HTERT RPE-1 (cell line): ENCODE data around the gene SLC6A11.

Experiments used
- in situ Hi-C: fragments of 300-500 bp; cut with MboI; formaldehyde crosslinking; loops from 4 replicates; pipeline ENCODE4 v1.14.3; 2020; ENCODE audit warnings: low sequenced_read_pairs

The SLC6A11 gene

GRCh38 chr3:10949197-10949596 is 133.2 kb downstream of the SLC6A11 start:
- in situ Hi-C loops, result no loop called here

GRCh38 chr3:10950476-10951294 is 134.7 kb downstream of the SLC6A11 start:
- in situ Hi-C loops, result no loop called here

DNA sequence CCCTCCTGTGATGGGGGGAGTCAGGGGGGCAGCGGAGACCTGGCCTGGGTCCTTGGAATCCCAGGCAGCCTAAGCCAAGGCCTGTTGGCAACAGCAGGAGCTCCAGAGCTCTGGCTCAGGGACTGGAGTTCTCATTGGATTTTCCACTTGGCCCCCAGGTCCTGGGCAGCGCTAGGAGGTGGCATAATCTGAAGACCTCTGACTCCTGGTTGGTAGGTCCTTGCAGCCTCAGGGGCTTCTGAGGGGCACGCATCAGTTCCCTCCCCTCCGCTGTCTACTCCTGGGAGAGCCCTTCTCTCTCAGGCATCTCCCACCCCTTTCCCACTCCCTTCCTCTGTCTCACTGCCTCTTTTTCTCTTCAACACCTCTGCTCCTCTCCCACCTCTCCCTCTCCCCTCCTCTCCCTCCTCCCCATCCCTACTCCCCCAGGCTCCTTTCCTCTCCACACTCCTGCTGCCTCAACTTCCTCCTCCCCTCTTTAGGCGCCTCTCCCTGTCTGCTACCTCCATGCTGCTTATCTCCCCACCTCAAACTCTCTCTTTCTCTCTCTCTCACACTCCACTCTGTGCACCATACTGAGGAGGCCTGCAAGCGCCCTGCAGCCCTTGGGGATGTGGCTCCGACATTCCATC is 135.4 kb downstream of the SLC6A11 start:
- in situ Hi-C loops, result no loop called here

DNA sequence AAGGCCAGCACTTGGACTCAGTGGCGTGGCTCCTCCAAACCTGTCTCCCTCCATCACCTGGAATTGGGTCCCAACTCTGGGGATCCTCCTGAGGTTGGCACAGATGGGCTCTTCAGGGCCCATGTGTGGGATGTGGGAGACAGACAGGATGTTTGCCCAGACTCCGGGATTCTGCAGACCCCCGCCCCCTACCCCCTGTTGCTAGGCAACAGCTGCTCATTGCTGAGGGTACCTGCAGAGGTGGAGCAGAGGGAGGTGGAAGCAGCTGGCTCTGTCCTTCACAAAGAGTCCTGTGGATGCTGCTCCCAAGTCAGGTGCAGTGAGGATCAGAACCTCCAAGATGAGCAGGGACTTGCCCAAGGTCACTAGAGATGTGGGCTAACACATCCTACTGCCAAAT is 136.5 kb downstream of the SLC6A11 start:
- in situ Hi-C loops, result no loop called here

DNA sequence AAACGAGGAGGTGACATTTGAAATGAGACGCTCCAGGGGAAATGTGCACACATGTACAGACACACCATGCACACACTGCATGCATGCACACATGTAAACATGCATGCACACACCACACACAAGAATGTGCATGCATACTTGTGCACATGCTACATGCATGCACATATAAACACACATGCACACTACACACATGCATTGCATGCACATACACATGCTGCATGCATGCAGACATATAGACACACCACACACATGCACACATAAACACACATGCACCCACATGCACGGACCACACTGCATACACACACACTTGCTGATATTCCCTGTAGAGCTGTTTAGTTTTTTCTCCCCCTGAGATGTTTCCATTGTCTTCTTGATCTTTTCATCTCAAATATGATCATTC is 138.7 kb downstream of the SLC6A11 start:
- in situ Hi-C loops, result no loop called here

- in situ Hi-C loops, result no loop called here
Measured at GRCh38 chr3:10955711-10956453, 139.9 kb downstream of the SLC6A11 start.

- in situ Hi-C loops, result no loop called here
Measured at GRCh38 chr3:10956531-10956930, 140.5 kb downstream of the SLC6A11 start.

GRCh38 chr3:10956986-10957385 is 141.0 kb downstream of the SLC6A11 start:
- in situ Hi-C loops, result no loop called here

GRCh38 chr3:10957976-10958749 is 142.1 kb downstream of the SLC6A11 start:
- in situ Hi-C loops, result no loop called here

- in situ Hi-C loops, result no loop called here
Measured at GRCh38 chr3:10960255-10960654, 144.2 kb downstream of the SLC6A11 start.

DNA sequence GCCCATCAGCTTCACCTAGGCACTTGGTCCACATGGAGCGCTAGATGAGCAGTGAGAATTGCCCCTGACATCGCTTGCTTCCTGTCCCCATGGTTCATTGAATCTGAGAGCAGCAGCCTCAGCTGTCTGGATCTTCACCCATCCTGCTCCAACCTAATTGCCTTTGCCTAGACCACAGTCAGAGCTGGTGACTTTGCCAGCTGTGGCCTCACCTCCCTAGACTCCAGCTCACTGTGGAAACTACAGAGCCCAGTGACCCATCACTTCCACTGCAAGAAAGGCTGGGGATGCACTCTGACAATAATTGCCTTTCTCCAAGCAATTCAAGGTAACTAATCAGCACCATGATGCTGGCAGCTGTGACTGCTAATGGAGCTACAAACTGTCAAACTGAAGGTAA is 145.9 kb downstream of the SLC6A11 start:
- in situ Hi-C loops, result no loop called here

- in situ Hi-C loops, result no loop called here
Measured at GRCh38 chr3:10962481-10963036, 146.5 kb downstream of the SLC6A11 start.

GRCh38 chr3:10964537-10965167 is 148.6 kb downstream of the SLC6A11 start:
- in situ Hi-C loops, result no loop called here

- in situ Hi-C loops, result no loop called here
Measured at GRCh38 chr3:10968401-10968800, 152.4 kb downstream of the SLC6A11 start.

DNA sequence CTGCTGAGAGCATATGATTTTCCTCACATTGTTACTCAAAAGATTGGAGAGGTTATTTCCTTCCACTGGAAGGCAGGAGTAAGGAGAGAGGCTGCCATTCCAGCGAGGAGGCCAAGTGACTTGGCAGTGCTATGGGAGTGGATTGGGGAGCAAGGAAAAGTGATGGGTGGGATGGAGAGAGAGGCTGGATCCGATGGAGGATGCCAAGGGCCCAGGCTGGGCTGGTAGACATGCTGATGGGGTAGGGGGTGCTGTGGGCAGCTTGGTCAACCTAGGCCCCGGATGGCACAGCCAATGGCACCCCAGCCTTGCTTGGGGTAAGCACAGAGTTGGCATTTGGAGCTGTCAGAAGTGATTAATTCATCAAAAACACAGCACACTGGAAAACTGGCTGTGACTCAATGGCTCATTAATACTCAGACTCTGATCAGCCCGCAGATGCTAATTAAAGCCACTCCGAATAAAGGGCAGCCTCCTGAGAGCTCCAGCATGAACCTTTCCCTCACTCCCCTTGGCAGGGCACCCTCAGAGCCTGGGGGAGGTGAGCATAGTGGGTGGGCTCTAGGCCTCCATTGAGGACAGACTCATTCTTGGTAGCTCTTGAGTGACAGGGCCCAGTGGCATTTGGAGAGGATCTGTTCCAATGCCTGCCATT is 154.4 kb downstream of the SLC6A11 start:
- in situ Hi-C loops, result no loop called here

DNA sequence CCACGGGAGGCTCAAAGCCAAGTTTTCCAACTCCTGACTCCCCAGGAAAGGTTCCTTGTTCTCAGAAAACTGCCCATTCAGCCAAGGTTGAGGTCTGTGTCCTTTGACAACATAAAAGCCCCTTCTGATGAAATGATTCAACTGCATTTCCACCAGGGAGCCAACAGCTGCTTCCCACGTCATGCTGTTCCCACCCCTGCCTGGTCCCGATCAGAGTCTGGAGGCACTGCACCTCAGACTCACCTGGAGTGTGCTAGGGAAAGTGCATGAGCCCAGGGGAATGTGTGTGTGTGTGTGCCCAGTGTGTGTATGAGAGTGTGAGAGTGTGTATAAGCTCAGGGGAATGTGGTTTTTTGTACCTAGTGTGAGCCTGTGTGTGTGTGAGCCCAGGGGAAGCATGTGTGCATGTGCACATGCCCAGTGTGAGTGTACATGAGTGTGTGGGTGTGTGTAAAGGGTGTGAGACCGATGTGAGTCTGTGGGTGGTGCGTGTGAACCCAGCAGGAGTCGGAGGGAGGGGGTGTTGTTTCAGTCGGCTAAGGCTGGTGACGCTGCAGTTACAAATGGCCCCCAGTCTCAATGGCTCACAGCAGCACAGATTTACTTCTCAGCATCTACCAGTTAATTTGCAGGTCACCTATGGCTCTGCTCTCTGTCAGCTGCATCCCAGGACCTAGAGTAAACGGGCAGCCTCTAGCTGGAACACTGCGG is 156.2 kb downstream of the SLC6A11 start:
- in situ Hi-C loops, result no loop called here

- in situ Hi-C loops, result no loop called here
Measured at GRCh38 chr3:10973046-10973595, 157.1 kb downstream of the SLC6A11 start.

DNA sequence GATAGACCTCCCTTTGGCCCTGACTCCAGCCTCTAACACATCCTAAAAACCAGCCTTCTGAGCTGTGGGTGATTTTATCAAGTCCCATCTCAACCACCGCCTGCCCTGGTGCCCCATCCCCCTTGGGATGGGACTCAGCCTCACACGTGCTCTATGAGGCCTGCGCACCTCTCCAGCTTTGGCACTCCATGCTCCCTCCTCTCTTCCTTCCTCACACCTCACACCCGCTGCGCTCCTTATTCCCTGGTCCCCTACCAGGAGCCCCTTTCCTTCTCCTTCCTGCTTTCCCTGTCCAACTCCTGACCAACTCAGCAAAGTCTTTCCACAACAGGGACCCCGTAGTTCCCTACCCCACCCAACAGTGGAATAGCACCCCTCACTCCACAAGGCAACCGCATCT is 158.1 kb downstream of the SLC6A11 start:
- in situ Hi-C loops, result no loop called here
